Smooth muscle cell (in vitro differentiated cells): ENCODE measurements around the gene KCNJ18. TPM values are rescaled to one million over a fixed set of nuclear protein-coding genes. Genes with fewer than 3 reads are reported as not detected.
"Not testable (repeated sequence)": the region's sequence is repeated elsewhere in the genome, so short reads cannot be mapped to it uniquely, and the experiment has no call there.

Experiments used
- DNase-seq: peaks from one replicate; lab custom pipeline; 2025; ENCODE audit not compliant: unreplicated experiment; lab: John Stamatoyannopoulos, UW
- H2AFZ ChIP-seq: fragments of 200-600 bp; sonication (generic); 2 replicates; pipeline ENCODE4 v1.6.0; 2016; ENCODE audit warnings: antibody characterized with exemption, low read depth, mild to moderate bottlenecking
- H3F3A ChIP-seq: fragments of 200-600 bp; sonication (generic); 2 replicates; pipeline ENCODE4 v1.6.0; 2017; ENCODE audit warnings: antibody characterized with exemption, low read depth
- H3K27ac ChIP-seq: fragments of 200-600 bp; sonication (generic); 2 replicates; pipeline ENCODE4 v1.5.1; 2016; ENCODE audit warnings: low read depth, mild to moderate bottlenecking
- H3K27me3 ChIP-seq: fragments of 200-600 bp; sonication (generic); 2 replicates; pipeline ENCODE4 v1.6.1; 2016; ENCODE audit warnings: low read depth, mild to moderate bottlenecking
- H3K36me3 ChIP-seq: fragments of 200-600 bp; sonication (generic); 2 replicates; pipeline ENCODE4 v1.5.1; 2016; ENCODE audit warnings: low read depth
- H3K4me1 ChIP-seq: fragments of 200-600 bp; sonication (generic); 2 replicates; pipeline ENCODE4 v1.5.1; 2016; ENCODE audit warnings: low read depth
- H3K4me2 ChIP-seq: fragments of 200-600 bp; sonication (generic); 2 replicates; pipeline ENCODE4 v1.6.0; 2016; ENCODE audit warnings: mild to moderate bottlenecking
- H3K4me3 ChIP-seq: fragments of 200-600 bp; sonication (generic); 2 replicates; pipeline ENCODE4 v1.5.1; 2016; ENCODE audit warnings: mild to moderate bottlenecking
- H3K79me2 ChIP-seq: fragments of 200-600 bp; sonication (generic); 2 replicates; pipeline ENCODE4 v1.6.0; 2016; ENCODE audit warnings: low read depth, mild to moderate bottlenecking
- H3K9ac ChIP-seq: fragments of 200-600 bp; sonication (generic); 2 replicates; pipeline ENCODE4 v1.6.0; 2016; ENCODE audit warnings: low read depth
- H3K9me3 ChIP-seq: fragments of 200-600 bp; sonication (generic); replicated peaks from 2 replicates; pipeline ENCODE4 v1.5.1; 2016; ENCODE audit warnings: low read depth
- H4K20me1 ChIP-seq: fragments of 200-600 bp; sonication (generic); 2 replicates; pipeline ENCODE4 v1.6.0; 2016; ENCODE audit warnings: low read depth
- WGBS: methylation state at CpG from one replicate; pipeline ENCODE4 v1.1.7; 2016; ENCODE audit warnings: low lambda C conversion rate; 5-methylcytosine and 5-hydroxymethylcytosine counted together
- polyA plus RNA-seq: library from polyadenylated mRNA; unstranded; fragments of >200 nt; fragmentation: Nextera tagmentation; extraction: Ambion mirVana; gene quantifications from 2 replicates; pipeline ENCODE4 v1.2.1, GENCODE V29; 2016
- total RNA-seq: library from RNA; depleted of rRNA; stranded (reverse); fragments of >200 nt; gene quantifications from 2 replicates; pipeline ENCODE4 v1.2.3, GENCODE V29; 2014
- TF ChIP-seq, protein P1 (sequence below): fragments of 200-600 bp; sonication (generic); IDR thresholded peaks from 2 replicates; pipeline ENCODE4 v1.5.1; 2017; ENCODE audit warnings: borderline replicate concordance, mild to moderate bottlenecking, antibody characterized with exemption; ENCODE audit not compliant: insufficient read depth, poor library complexity, severe bottlenecking

The KCNJ18 gene
- total and polyA plus RNA-seq, 2 experiments from 2014 or later: not detected

DNA sequence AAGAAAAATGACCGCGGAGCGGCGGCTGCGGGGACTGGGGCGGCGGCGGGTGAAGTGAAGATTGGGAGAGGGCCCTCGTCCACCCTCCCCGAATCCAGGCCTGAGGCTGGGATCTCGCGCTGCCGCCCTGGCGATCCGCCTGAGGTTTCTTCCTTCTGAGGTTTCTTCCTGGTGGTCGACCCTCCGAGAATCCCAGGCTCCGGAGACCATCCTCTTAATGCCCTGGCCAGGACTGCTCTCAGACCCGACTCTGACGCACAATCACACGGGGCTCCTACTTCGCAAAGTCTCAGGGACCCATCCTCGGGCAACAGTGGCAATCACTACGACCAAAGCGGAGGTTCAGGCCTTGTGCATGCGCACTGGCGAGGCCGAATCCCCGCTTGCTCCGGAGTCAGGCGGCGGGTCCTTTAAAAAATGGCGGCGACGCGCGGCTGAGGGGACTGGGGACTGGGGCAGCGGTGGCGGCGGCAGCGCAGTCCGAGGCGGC is 18.0 kb upstream of the KCNJ18 start:
- Histone ChIP-seq H3K4me1 (no peaks in the 10 kb centered on the region), H3K4me3 (no peak overlapping the region), H4K20me1 (no peaks in the 10 kb centered on the region), H3K4me2 (no peak overlapping the region), H3K36me3 (no peaks in the 10 kb centered on the region), H3F3A (no peaks in the 10 kb centered on the region), H3K79me2 (no peaks in the 10 kb centered on the region), H3K9ac (no peak overlapping the region), H3K9me3 (peaks cover 16% of the 10 kb centered on the region), H2AFZ (no peak overlapping the region), H3K27me3 (no peaks in the 10 kb centered on the region), H3K27ac (no peak overlapping the region)
- DNase-seq: no peak
- WGBS: 93% methylated on average over 43 of the region's 43 CpGs
- TF ChIP-seq, protein P1, sequence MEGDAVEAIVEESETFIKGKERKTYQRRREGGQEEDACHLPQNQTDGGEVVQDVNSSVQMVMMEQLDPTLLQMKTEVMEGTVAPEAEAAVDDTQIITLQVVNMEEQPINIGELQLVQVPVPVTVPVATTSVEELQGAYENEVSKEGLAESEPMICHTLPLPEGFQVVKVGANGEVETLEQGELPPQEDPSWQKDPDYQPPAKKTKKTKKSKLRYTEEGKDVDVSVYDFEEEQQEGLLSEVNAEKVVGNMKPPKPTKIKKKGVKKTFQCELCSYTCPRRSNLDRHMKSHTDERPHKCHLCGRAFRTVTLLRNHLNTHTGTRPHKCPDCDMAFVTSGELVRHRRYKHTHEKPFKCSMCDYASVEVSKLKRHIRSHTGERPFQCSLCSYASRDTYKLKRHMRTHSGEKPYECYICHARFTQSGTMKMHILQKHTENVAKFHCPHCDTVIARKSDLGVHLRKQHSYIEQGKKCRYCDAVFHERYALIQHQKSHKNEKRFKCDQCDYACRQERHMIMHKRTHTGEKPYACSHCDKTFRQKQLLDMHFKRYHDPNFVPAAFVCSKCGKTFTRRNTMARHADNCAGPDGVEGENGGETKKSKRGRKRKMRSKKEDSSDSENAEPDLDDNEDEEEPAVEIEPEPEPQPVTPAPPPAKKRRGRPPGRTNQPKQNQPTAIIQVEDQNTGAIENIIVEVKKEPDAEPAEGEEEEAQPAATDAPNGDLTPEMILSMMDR: no peak

DNA sequence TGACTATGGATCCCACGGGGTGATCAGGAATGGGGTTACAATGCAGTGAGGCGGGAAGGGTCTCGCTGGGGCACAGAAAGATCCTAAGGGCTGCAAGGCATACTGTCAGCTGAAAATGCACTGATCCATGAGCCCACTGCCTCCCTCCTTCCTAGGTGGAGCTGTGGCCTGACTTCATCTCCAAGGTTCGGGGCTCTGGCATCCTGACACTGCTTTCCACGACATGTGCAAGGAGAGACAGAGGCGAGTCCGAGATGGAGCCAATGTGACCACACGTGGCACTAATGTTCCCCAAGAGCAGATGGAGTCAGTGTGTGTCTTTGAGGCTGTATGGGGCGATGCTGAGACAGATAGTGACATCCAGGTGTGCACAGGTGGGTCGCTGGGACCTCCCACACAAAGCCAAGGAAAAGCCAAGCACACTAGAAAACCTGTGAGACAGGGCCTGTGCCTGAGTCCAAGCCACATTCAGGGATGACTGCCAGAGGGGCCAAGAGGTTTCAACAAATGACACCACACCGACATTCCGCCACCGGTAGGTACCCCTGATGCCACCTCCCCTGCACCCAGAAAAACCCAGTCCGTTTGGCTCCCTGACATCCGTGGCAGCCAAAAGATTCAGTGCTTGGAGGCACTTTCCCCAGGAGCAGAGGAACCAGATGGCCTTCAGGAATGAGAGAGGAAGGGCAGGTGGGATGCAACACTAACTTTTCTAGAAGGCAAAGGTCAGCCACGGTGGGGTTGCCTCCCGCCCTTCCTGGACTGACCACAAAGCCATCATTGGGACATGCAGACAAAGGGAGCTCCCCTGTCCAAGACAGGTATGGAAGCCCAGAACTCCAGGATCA is 17.2 kb upstream of the KCNJ18 start:
- H3K4me1 ChIP-seq, DNase-seq, H3K9ac ChIP-seq, H4K20me1 ChIP-seq, H3F3A ChIP-seq, H3K4me3 ChIP-seq, H3K27ac ChIP-seq, H3K79me2 ChIP-seq, H3K4me2 ChIP-seq, H3K36me3 ChIP-seq, H3K27me3 ChIP-seq, H2AFZ ChIP-seq: not testable (repeated sequence)
- H3K9me3 ChIP-seq: peaks cover 16% of the 10 kb centered on the region
- 71% methylated on average over 17 of the region's 17 CpGs for WGBS

DNA sequence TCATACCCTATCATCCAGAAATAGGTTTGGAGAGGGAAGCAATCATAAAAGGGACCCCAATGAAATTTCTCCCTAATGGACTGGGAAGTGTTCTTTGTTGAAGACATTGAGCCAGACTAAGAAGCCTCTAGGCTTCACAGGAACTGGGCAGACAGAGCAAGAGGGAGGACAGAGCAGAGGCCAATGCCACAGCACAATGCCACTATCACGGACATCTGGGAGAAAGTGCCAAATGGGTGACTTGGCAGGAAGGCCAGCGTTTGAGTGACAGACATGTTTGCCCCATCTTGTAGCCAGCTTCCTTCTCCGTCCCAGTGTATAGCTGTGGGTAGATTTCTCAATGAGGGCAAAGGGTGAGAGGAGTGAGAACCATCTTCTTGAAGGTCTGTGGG is 16.6 kb upstream of the KCNJ18 start:
- H3K4me3 ChIP-seq, DNase-seq, H3K9ac ChIP-seq, H3F3A ChIP-seq, H3K27ac ChIP-seq, H3K79me2 ChIP-seq, H3K4me2 ChIP-seq, H2AFZ ChIP-seq, H3K27me3 ChIP-seq, H3K36me3 ChIP-seq, H3K4me1 ChIP-seq, H4K20me1 ChIP-seq: not testable (repeated sequence)
- WGBS: 70% methylated on average over 3 of the region's 3 CpGs
- H3K9me3 ChIP-seq: peaks cover 16% of the 10 kb centered on the region

DNA sequence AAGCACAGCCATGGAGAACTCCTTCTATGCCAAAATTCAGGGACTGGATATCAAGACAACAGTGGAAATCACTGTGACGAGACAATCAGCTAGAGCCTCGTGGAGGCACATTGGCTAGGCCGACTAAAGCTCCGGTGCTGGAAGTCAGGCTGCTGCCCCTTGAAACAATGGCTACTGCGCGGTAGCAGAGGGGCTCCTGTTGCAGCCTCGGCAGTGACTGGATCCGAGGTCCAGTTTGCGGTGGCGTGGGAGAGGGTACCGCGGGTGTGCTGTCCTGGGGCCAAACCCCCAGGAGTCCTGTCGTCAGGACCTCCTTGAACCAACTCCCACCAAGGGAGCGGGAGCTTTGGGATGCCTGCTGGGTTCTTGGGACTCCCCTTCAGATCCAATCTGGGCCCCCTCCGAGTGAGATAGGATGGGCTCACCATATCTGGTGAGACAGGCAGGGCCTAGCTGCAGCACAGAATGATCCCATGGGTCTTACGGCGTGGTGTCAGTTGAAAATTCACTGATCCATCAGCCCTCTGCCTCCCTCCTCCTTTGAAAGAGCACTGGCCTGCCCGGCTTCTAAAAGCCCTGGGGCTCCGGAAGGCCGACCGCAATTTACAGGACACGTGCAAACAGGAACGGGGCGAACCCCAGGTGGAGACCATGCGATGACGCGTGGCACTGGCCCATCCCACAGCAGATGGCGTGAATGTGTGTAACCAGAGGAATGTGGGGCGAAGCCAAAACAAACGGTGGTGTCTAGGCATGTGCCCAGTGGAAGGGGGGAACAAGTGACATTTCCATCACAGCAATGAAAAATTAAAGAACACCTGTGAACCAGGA is 15.8 kb upstream of the KCNJ18 start:
- no peaks in the 10 kb centered on the region for H3K4me1 ChIP-seq
- no peak for DNase-seq
- H2AFZ ChIP-seq: no peak overlapping the region
- no peaks in the 10 kb centered on the region for H3K79me2 ChIP-seq
- 79% methylated on average over 30 of the region's 30 CpGs for WGBS
- H3K36me3 ChIP-seq: no peaks in the 10 kb centered on the region
- H3K4me3 ChIP-seq: no peak overlapping the region
- no peak overlapping the region for H3K9ac ChIP-seq
- H4K20me1 ChIP-seq: no peaks in the 10 kb centered on the region
- H3K27me3 ChIP-seq: no peaks in the 10 kb centered on the region
- H3K27ac ChIP-seq: no peak overlapping the region
- H3F3A ChIP-seq: no peaks in the 10 kb centered on the region
- no peak overlapping the region for H3K4me2 ChIP-seq
- H3K9me3 ChIP-seq: peaks cover 16% of the 10 kb centered on the region
- TF ChIP-seq, protein P1: no peak
